ENCODE measurements around the gene DOCK1.

GRCh38 chr10:127346604-127347003 lies 441.4 kb downstream of the DOCK1 start:
- TF ChIP-seq CTCF (conservative IDR thresholded peaks at IDR 0.05) = no peak
- no peak for TF ChIP-seq ZFX (IDR thresholded peaks at IDR 0.05)

Data from C4-2B (cell line).